GM19397 (cell line): ENCODE results near the gene ANO6.
A peak's percentile ranks its signal among the peaks of the same experiment; 100 is the strongest.

Experiments used
- ATAC-seq: cut with Tn5 transposase; IDR thresholded peaks from one replicate; pipeline ENCODE4 v1.9.1; 2021; ENCODE audit warnings: mild to moderate bottlenecking, moderate library complexity; ENCODE audit not compliant: unreplicated experiment

Gene ANO6

GRCh38 chr12:45342171-45342570, 126.3 kb downstream of the ANO6 start:
- no peak for ATAC-seq

- ATAC-seq = no peak
Measured at GRCh38 chr12:45342848-45343247, 127.0 kb downstream of the ANO6 start.

- no peak for ATAC-seq
Measured at GRCh38 chr12:45343269-45344051, 127.6 kb downstream of the ANO6 start.

GRCh38 chr12:45348311-45348710, 132.4 kb downstream of the ANO6 start:
- no peak for ATAC-seq

- ATAC-seq = no peak
Measured at GRCh38 chr12:45348986-45349385, 133.1 kb downstream of the ANO6 start.

GRCh38 chr12:45349916-45350315, 134.0 kb downstream of the ANO6 start:
- ATAC-seq = no peak

GRCh38 chr12:45350861-45351260, 135.0 kb downstream of the ANO6 start:
- no peak for ATAC-seq

GRCh38 chr12:45351921-45352670, 136.2 kb downstream of the ANO6 start:
- ATAC-seq = no peak

- ATAC-seq = no peak
Measured at GRCh38 chr12:45353944-45354343, 138.0 kb downstream of the ANO6 start.

- peak; percentile 94 for ATAC-seq
Measured at GRCh38 chr12:45354399-45354798, 138.5 kb downstream of the ANO6 start.

GRCh38 chr12:45355730-45356129, 139.8 kb downstream of the ANO6 start:
- ATAC-seq = no peak

- ATAC-seq = no peak
Measured at GRCh38 chr12:45356822-45357538, 141.1 kb downstream of the ANO6 start.

GRCh38 chr12:45357539-45358417, 141.9 kb downstream of the ANO6 start:
- ATAC-seq = no peak

- no peak for ATAC-seq
Measured at GRCh38 chr12:45362291-45362690, 146.4 kb downstream of the ANO6 start.

GRCh38 chr12:45363903-45364302, 148.0 kb downstream of the ANO6 start:
- ATAC-seq = no peak

GRCh38 chr12:45368841-45369489, 153.1 kb downstream of the ANO6 start:
- no peak for ATAC-seq

GRCh38 chr12:45377815-45378214, 161.9 kb downstream of the ANO6 start:
- ATAC-seq = no peak

GRCh38 chr12:45379261-45379660, 163.4 kb downstream of the ANO6 start:
- ATAC-seq = no peak

- no peak for ATAC-seq
Measured at GRCh38 chr12:45381351-45381750, 165.5 kb downstream of the ANO6 start.

- no peak for ATAC-seq
Measured at GRCh38 chr12:45388545-45388944, 172.7 kb downstream of the ANO6 start.
